GM18873 (cell line): ENCODE measurements around the gene NANOS2.
"Not testable (repeated sequence)": the region's sequence is repeated elsewhere in the genome, so short reads cannot be mapped to it uniquely, and the experiment has no call there.

ENCODE experiments used
- ATAC-seq: cut with Tn5 transposase; IDR thresholded peaks from one replicate; pipeline ENCODE4 v1.9.1; 2021; ENCODE audit warnings: mild to moderate bottlenecking, moderate library complexity, moderate number of reproducible peaks; ENCODE audit not compliant: unreplicated experiment, low FRiP score

NANOS2 gene

DNA sequence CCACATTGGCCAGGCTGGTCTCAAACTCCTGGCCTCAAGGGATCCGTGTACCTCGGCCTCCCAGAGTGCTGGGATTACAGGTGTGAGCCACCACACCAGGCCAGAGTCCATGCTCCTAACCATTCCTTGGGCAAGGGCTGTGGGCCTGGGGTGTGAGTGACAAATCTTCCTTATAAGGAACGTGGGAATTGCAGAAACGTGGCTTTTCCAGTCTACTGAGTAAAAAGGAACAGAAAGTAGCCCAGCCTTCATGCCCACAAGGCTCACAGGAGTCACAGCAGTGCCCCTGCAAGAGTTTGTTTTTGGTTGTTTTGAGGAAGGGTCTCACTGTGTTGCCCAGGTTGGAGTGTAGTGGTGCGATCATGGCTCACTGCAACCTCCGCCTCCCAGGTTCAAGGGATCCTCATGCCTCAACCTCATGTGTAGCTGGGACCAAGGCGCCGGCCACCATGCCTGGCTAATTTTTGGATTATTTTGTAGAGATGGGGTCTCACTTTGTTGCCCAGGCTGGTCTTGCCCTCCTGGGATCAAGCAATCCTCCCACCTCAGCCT is 17.2 kb downstream of the NANOS2 start:
- no peak for ATAC-seq

DNA sequence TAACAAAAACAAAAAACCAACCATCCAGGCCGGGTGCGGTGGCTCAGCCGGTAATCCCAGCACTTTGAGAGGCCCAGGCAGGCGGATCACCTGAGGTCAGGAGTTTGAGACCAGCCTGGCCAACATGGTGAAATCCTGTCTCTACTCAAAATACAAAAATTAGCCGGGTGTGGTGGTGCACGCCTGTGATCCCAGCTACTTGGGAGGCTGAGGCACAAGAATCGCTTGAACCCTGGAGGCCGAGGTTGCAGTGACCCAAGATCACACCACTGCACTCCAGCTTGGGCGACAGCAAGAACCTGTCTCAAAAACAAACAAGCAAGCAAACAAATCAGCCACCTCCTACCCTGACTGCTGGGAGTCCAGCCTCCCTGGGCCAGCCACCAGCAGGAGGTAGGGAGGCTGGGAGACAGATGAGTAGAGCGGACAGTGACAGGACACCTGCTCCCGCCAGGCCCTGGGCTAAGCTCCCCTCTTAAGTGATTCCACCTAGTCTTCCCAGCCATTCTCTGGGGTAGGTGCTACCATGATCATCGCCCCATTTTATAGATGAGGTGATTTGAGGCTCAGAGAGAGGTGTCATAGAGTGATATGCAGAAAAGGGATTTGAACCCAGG is 18.5 kb downstream of the NANOS2 start:
- ATAC-seq: not testable (repeated sequence)

DNA sequence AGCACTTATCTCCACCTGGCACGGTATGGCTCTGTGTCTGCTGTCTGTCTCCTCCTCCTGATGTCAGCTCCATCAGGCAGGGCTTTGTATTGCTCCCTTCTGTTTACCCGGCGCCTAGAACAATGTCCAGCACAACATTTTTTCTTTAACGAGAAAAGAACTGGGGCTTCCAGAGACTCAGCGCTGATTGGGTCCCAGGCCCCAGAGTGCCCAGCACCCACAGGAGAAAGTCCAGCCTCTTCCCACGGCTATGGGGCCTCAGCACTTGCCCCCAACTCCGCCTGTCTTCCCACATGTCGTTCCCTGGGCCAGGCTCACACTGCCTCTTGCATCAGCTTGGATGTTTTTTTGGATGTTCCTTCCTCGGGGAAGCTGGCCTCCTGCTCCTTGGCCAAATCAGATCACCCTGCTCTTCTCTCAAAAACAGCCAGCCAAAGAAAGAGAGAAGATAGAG is 19.0 kb downstream of the NANOS2 start:
- ATAC-seq: no peak

DNA sequence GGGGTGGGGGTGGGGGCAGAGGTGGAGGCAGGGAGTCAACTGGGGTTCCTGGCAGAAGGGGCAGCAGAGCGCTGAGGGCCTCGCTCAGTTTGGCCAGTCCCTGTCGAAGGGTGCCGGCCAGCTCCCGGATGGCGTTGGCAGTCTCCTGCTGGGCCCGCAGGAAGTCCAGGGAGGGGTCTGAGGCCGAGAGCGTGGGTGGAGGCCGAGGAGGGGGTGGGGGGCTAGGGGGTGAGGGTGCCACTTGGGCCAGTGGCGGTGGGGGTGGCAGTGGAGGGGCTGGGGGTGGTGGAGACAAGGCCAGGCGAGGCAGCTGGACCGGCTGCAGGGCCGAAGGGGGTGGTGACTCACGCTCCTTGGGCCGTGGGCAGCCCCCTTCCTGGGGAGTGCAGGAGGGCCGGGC is 23.7 kb downstream of the NANOS2 start:
- no peak for ATAC-seq

DNA sequence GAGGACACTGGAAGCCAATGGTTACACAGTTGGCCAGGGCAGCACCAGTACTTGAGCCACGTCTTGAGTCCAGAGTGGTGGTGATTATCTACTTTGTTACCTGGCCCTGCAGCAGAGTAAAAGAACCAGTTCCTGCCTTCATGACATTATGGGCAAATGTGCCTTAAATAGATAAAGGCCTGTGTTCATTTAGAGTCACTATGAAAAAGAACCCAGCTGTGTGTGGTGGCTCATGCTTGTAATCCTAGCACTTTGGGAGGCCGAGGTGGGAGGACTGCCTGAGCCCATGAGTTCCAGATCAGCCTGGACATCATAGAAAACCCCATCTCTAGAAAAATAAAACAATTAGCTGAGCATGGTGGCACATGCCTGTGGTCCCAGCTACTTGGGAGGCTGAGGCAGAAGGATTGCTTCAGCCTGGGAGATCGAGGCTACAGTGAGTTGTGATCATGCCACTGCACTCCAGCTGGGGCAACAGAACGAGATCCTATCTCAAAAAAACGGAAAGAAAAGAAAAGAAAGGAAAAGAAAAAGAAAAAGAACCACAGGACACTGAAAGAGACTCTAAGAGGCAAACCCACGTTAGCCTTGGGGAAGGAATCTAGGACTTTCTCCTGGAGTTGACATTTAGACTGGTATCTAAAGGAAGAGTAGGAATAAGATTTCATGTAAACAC is 25.2 kb downstream of the NANOS2 start:
- ATAC-seq: no peak

DNA sequence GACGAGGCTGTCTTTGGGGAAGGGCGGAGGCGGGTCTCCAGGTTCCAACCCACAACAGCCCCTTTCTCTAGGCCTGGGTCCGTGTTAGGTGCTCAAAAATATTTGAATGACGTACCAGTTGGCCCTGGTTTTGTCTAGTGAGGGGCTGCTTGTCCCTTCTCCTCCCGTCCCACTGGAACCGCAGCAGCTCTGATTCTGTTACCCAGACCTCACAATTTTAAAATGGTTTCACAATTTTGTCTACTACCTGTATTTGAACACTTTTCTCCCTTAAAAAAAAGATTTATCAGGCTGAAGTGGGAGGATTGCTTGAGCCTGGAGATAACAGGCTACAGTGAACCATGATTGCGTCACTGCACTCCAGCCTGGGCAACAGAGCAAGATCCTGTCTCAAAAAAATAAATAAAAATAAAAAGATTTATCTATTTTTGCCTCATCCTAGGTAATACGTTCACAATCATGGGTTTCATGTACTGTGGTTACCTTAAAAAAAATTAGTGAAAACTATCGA is 27.3 kb downstream of the NANOS2 start:
- no peak for ATAC-seq

DNA sequence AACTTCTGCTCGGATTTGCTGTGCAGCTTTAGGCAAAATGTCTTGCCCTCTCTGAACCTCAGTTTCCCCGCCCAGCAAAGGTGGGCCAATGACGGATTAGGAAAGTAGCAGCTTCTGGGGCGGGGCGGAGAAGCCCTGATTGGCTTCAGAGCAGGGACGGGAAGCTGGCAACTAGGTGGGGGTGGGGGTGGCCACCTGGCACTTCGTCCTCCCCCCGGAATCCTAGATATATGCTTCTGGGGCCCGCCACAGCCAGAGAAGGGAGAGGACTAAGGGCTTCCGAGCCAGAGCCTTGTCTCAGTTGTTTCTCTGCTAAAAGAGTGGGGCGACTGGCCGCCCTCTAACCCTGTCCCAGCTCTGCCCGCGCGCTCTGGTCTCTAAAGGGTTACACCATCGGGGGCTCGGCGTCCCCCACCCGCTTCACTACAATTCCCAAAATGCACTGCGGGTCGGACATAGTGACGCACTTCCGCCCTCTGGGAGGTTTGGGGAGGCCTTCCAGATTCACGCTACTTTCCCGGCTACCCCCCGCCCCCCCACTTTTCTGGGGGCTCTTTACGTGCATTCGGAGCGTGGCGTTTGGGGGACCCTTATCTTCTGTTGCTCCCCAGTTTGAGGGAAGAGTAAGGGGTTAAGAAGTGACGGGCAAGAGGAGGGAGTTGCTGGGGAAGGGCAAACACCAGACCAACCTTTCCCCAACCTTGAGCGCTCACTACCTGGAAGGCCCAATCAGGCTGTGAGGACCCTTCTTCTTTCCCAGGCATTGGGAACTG is 28.0 kb downstream of the NANOS2 start:
- ATAC-seq: peak; percentile 38

DNA sequence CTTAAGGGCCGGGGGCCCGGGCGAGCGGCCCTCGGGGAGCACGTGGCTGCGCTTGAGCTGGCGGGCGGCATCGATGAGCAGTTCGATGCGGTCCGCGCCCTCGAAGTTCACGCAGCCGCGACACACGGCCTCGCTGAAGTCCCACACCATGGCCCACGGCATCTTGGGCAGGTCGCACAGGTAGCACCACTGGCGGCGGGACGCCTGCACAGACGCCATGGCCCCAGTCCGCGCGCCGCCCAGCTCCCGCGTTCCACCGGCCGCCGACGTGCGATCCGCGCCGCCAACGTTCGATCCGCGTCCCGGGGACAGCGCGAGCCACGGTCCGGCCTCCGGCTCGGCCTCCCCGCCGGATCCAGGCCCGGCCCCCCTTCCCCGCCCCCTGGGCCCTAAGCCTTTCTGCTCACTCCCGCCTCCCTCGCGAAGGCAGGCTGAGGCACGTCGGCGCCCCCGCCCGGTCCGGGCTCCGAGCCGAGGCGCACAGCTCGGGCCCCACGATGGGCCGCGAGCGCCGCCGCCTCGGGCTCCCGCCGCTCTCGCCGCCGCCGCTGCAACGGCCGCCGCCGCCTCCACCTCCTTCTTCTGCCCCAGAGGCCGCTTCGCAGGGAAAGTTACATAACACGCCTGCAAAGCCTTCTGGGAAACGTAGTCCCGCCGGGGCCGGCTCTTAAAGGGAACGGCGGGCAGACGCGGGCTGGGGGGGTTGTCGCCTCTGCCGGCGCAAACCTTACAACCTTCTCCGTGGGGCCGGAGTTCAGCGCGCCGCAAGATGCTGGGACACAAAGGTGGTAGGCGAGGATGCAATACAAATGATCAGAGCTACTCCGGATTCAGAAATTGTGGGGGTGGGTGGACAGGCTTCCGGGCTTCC is 28.8 kb downstream of the NANOS2 start, which contains the start of gene IRF2BP1:
Gene IRF2BP1, minus strand, starts transcription at position 586 of the 871 bp plus-strand sequence. Its CDS starts 367 bp downstream, at position 219.
- ATAC-seq: peak; percentile 28

DNA sequence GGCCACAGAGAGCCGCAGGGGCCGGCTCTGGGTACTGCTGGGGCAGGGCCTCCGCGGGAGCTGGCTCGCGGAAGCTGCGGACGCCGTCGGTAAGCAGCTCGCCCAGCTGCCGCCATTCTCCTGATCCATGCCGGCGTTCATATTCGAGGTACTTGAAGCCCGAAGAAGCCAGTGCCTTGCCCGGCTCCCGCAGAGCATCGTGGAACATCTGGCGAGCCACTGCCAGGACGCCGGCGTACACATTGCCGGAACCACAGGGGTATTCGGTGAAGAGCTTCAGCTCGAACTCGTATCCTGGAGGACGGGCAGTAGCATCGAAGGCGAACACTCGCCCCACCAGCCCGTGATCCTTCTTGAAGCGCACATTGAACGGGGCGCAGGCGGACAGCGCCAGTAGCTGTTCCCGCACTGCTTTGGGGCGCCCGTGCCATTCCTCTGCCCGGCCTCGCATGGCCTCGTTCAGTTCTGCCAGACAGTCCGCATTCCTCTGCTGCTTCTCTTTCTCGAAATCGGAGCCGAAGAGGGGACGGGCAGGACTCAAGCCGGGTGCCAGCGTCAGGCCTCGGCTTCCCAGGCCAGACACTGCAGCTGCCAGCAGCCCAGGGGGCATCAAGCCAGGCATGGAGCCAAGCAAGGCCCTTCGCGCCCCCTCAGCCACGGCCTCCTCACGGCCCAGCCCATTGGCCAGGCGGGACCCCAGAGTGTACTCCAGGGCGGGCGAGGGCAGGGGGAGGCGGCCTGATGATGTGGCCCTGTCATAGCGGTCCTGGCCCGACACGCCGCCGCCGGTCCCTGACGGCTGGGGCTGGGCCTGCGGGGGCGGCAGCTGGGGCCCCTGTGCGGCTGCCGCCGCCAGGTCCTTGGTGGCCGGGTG is 29.7 kb downstream of the NANOS2 start:
- ATAC-seq: no peak

DNA sequence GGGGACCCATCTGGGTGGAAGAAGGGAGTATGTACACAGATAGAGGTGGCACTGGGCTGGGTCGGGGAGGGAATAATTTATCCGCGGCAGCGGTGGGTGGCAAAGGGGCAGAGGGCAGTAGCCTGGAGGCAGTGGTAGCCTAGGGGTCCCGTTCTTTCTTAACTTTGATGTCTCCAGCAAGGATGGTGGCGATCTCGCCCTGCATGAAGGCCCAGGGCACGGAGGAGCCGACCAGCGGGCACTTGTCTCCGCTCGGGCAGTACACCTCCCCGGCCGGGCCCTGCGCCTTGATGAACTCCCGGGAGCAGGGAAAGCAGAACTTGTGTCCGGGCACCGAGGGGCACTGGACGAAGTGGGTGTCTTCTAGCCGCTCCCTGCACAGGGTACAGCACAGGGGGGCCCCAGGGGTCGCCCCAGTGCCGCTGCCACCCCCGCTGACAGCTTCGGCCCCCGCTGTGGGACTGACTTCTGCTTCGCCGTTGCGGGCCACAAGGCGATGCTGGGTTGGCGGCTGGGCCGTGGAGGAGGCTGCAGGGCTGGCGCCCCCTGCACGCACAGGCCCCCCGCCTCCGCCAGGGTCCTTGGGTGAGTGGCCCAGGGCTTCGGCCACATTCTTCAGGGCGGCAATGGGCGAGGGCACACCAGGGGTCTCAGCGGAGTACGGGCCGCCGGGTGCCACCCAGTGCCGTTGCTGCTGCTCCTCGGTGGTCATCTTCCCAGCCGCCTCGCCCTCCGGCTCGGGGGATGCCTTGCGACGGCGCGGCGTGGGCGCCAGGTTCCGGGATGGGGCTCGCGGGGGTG is 30.5 kb downstream of the NANOS2 start:
- ATAC-seq: no peak

DNA sequence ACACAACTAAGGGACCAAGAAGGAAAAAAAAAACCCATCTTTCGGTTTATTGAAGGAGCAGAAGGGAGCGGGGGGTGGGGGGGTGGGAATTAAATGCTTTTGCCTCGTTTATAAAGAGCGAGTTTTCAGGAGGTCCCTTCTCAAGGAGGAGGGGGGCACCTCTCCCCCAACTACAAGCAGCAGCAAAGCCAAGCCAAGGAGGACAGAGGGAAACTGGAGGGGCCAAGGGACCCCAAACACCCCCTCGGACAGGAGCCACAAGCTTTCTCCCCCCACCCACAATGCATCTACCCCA is 31.0 kb downstream of the NANOS2 start:
- ATAC-seq: no peak

DNA sequence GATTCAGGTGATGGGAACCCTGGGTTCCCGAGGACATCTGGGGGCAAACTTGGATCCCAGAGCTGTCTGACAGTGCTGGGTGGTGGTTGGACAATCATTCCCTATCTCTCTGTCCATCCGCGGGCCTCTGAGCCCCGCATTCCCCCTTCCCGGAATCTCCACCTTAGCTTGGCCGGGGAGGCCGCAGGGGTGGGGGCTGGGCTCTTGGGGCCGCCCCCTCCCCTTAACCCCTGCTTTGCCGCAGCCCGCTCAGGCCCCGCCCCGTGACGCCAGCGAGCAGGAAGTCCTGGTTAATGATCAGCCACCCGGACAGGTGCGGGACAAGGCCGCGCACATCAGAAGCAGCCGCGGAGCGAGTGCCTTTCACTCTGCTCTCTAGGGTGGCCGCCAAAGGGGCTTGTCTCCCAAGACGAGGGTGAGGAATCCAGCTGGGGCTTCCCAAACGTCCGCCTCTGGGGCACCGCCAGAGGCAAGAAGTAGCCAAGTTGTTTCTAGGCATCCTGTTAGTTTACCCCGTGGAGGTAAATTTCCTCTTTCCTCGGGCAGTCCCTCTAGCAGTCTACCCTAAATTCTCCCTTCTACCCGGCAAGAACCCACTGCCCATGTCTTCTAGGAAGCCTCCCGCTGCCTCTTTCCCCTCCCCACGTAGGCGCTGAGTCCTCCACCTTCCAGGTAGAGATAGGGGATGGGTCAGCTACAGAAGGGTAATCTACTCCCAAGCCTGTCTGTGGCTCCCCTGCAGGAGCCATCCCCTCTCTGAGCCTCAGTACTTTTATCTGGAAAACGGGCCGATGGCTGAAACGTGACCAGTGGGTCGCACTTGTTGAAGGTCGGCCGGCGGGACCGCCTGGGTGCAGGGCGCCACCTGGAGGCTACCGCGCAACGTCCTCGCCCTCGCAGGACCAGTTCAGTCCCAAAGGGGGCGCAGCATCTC is 31.7 kb downstream of the NANOS2 start:
- no peak for ATAC-seq

DNA sequence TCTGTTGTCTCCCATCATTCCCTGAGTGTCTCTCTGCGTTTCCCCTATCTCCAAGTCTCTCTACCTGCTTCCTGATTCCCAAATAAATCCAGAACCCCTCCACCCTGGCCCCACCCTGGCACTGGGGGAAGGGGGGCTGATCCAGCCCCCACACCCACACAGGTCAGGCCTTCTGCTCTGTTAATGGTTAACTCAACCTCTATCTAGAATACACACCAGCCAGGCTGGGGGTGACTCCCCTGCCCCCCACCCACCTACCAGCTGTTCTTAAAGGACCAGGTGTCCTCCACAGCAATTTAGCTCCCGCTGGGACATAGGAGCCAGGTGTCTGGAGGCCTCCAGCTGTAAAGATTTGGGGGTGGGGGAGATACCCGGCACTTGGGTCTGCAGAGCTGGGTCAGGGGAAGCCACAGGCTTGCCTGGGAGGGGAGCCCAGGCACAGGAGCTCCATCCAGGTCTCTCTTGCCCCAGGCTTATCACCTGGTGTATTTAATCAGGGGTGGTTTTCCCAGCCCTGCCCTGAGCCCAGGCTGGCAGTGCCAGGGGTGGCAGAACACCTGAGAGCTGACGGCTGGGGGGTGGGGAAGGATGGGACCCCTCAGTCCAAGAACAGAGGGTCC is 32.6 kb downstream of the NANOS2 start:
- no peak for ATAC-seq

DNA sequence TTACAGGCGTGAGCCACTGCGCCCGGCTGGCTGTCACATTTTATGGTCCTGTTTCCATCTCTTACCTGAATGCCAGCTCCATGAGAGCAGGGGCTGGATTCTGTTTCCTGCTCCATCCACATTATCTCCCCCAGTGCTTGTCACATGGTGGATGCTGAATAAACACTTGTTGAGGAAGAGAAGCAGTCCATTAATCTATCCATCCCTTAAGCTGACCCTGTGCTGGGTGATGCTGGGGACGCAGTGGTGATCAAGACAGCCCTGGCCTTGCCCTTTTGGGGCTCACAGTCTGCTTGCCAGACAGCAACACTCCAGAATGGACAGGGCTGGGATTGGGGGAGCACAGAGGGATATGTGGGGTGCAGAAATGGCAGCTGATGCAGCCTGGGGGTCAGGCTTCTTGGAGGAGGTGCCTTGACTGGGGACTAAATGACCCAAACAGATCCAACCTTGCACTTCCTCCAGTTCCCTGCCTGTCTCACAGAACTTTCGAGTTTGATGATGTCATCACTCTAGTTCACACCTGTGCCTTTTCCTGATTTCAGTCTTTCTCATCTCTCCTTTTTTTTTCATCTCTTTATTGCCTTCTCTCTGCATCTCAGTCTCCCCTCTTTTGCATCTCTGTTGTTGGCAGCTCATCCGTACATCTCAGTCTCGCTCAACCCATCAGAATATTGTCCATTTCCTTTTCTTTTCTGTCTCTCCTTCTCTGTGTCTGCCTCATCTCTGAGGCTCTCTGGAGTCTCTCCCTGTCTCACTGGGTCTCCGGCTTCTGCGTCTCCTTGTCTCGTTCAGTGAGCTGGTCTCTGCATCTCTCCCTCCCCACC is 33.3 kb downstream of the NANOS2 start:
- ATAC-seq: no peak

DNA sequence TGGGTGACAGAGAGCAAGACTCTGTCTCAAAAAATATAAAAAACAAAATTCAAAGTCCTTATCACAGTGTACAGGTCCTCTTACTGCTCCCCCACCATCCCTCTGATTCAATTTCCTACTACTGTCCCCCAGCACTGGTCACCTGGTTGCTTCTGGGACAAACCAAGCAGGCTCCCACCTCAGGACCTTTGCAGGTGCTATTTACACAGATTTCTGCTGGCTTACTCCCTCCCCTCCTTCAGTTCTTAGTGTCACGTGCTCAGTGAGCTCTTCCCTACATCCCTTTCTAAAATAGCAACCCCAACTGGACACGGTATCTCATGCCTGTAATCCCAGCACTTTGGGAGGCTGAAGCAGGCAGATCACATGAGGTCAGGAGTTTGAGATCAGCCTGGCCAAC is 34.6 kb downstream of the NANOS2 start:
- no peak for ATAC-seq

DNA sequence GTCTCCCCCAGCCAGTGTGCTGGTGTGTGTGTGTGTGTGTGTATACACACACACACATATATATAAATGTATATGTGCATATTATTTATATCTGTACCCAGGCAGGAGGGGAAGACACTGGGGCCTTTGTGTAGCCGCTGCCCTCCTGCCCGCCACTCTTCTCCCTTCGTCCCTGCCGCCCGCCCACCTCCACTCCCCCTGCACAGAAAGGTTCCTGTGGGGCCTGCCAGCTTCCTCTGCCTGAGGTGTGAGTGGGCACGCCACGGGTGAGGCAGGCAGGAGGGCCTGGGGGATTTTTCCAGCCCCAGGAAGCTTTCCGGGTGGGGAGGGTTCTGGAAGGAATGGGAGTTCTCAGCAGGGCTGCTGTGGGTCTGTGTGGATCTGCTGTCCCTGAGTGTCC is 35.5 kb downstream of the NANOS2 start:
- no peak for ATAC-seq
